ENCODE results near the gene GRIN2A.

The GRIN2A gene

GRCh38 chr16:9900576-9900975 lies 281.7 kb downstream of the GRIN2A start:
- Histone ChIP-seq H3K4me1 (ENCODE audit: control insufficient read depth, low read depth, low read length) (no peaks in the 10 kb centered on the region), H3K56ac (ENCODE audit: low read length) (no peak overlapping the region), H3K9ac (ENCODE audit: low read length) (no peak overlapping the region), H3K79me1 (ENCODE audit: low read length) (no peaks in the 10 kb centered on the region), H2AK5ac (ENCODE audit: low read length) (no peak overlapping the region), H3K36me3 (ENCODE audit: control insufficient read depth, insufficient read depth, low read length) (no peaks in the 10 kb centered on the region), H2BK15ac (replicated peaks; ENCODE audit: low read depth) (no peak overlapping the region), H3K4me3 (ENCODE audit: low read length) (no peak overlapping the region), H3K18ac (ENCODE audit: low read length) (no peak overlapping the region), H3K23ac (ENCODE audit: low read length) (no peak overlapping the region), H2BK5ac (ENCODE audit: low read length) (no peak overlapping the region), H3K4ac (ENCODE audit: low read depth, low read length) (no peak overlapping the region), H2BK120ac (ENCODE audit: low read depth, low read length) (no peak overlapping the region), H3K4me2 (ENCODE audit: low read length) (no peak overlapping the region), H3K79me2 (ENCODE audit: control insufficient read depth, insufficient read depth, low read length) (no peaks in the 10 kb centered on the region), H4K8ac (ENCODE audit: low read depth, low read length) (no peak overlapping the region), H3K27me3 (ENCODE audit: insufficient read depth, low read length, poor library complexity) (no peaks in the 10 kb centered on the region), H3K27ac (ENCODE audit: low read depth, low read length) (no peak overlapping the region), H4K5ac (ENCODE audit: low read length) (no peak overlapping the region)
- no peak for DNase-seq
- WGBS (ENCODE audit: extremely low coverage, insufficient coverage, low lambda C conversion rate) = no CpG with 5 or more reads among the region's 4 CpGs

- Histone ChIP-seq H4K5ac (ENCODE audit: low read length) (no peak overlapping the region), H3K18ac (ENCODE audit: low read length) (no peak overlapping the region), H2BK120ac (ENCODE audit: low read depth, low read length) (no peak overlapping the region), H3K4ac (ENCODE audit: low read depth, low read length) (no peak overlapping the region), H2BK5ac (ENCODE audit: low read length) (no peak overlapping the region), H3K27me3 (ENCODE audit: insufficient read depth, low read length, poor library complexity) (no peaks in the 10 kb centered on the region), H3K79me1 (ENCODE audit: low read length) (no peaks in the 10 kb centered on the region), H3K23ac (ENCODE audit: low read length) (no peak overlapping the region), H3K9ac (ENCODE audit: low read length) (no peak overlapping the region), H3K79me2 (ENCODE audit: control insufficient read depth, insufficient read depth, low read length) (no peaks in the 10 kb centered on the region), H3K4me2 (ENCODE audit: low read length) (no peak overlapping the region), H4K8ac (ENCODE audit: low read depth, low read length) (no peak overlapping the region), H3K4me1 (ENCODE audit: control insufficient read depth, low read depth, low read length) (no peaks in the 10 kb centered on the region), H3K56ac (ENCODE audit: low read length) (no peak overlapping the region), H2BK15ac (replicated peaks; ENCODE audit: low read depth) (no peak overlapping the region), H3K36me3 (ENCODE audit: control insufficient read depth, insufficient read depth, low read length) (no peaks in the 10 kb centered on the region), H2AK5ac (ENCODE audit: low read length) (no peak overlapping the region), H3K27ac (ENCODE audit: low read depth, low read length) (no peak overlapping the region), H3K4me3 (ENCODE audit: low read length) (no peak overlapping the region)
- DNase-seq = no peak
- no CpG with 5 or more reads among the region's 4 CpGs for WGBS (ENCODE audit: extremely low coverage, insufficient coverage, low lambda C conversion rate)
Measured at GRCh38 chr16:9898555-9898954, 283.7 kb downstream of the GRIN2A start.

DNA sequence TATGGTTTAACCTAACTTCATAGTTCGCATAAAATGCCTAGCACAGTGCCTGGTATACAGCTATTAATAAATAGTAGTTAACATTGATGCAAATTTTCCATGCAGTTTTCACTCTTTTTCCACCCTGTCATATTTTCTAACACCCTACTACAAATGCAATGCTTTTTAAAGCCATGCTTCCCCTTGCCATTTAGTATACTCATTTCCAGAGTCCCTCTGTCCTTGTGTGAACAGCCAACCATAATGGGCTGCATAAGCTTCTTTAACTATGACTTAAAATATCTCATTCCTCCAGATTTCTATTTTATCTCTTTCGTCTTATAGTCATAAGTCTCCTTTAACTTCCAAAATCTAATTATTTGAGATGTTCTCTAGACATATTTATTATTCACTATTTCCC lies 284.1 kb downstream of the GRIN2A start:
- Histone ChIP-seq H3K27ac (ENCODE audit: low read depth, low read length) (no peak overlapping the region), H3K56ac (ENCODE audit: low read length) (no peak overlapping the region), H3K18ac (ENCODE audit: low read length) (no peak overlapping the region), H3K4me3 (ENCODE audit: low read length) (no peak overlapping the region), H2BK5ac (ENCODE audit: low read length) (no peak overlapping the region), H3K79me1 (ENCODE audit: low read length) (no peaks in the 10 kb centered on the region), H3K23ac (ENCODE audit: low read length) (no peak overlapping the region), H2BK120ac (ENCODE audit: low read depth, low read length) (no peak overlapping the region), H3K27me3 (ENCODE audit: insufficient read depth, low read length, poor library complexity) (no peaks in the 10 kb centered on the region), H3K9ac (ENCODE audit: low read length) (no peak overlapping the region), H3K4ac (ENCODE audit: low read depth, low read length) (no peak overlapping the region), H3K4me1 (ENCODE audit: control insufficient read depth, low read depth, low read length) (no peaks in the 10 kb centered on the region), H3K4me2 (ENCODE audit: low read length) (no peak overlapping the region), H2BK15ac (replicated peaks; ENCODE audit: low read depth) (no peak overlapping the region), H3K36me3 (ENCODE audit: control insufficient read depth, insufficient read depth, low read length) (no peaks in the 10 kb centered on the region), H4K5ac (ENCODE audit: low read length) (no peak overlapping the region), H2AK5ac (ENCODE audit: low read length) (no peak overlapping the region), H3K79me2 (ENCODE audit: control insufficient read depth, insufficient read depth, low read length) (no peaks in the 10 kb centered on the region), H4K8ac (ENCODE audit: low read depth, low read length) (no peak overlapping the region)
- WGBS (ENCODE audit: extremely low coverage, insufficient coverage, low lambda C conversion rate) = no CpG with 5 or more reads among the region's 2 CpGs
- DNase-seq = no peak

- Histone ChIP-seq H3K4me2 (ENCODE audit: low read length) (no peak overlapping the region), H3K27ac (ENCODE audit: low read depth, low read length) (no peak overlapping the region), H3K4me3 (ENCODE audit: low read length) (no peak overlapping the region), H3K23ac (ENCODE audit: low read length) (no peak overlapping the region), H3K79me1 (ENCODE audit: low read length) (no peaks in the 10 kb centered on the region), H2BK15ac (replicated peaks; ENCODE audit: low read depth) (no peak overlapping the region), H2BK120ac (ENCODE audit: low read depth, low read length) (no peak overlapping the region), H2AK5ac (ENCODE audit: low read length) (no peak overlapping the region), H3K9ac (ENCODE audit: low read length) (no peak overlapping the region), H3K36me3 (ENCODE audit: control insufficient read depth, insufficient read depth, low read length) (no peaks in the 10 kb centered on the region), H3K4ac (ENCODE audit: low read depth, low read length) (no peak overlapping the region), H3K79me2 (ENCODE audit: control insufficient read depth, insufficient read depth, low read length) (no peaks in the 10 kb centered on the region), H3K4me1 (ENCODE audit: control insufficient read depth, low read depth, low read length) (no peaks in the 10 kb centered on the region), H4K8ac (ENCODE audit: low read depth, low read length) (no peak overlapping the region), H4K5ac (ENCODE audit: low read length) (no peak overlapping the region), H3K18ac (ENCODE audit: low read length) (no peak overlapping the region), H3K27me3 (ENCODE audit: insufficient read depth, low read length, poor library complexity) (no peaks in the 10 kb centered on the region), H2BK5ac (ENCODE audit: low read length) (no peak overlapping the region), H3K56ac (ENCODE audit: low read length) (no peak overlapping the region)
- DNase-seq = no peak
- WGBS (ENCODE audit: extremely low coverage, insufficient coverage, low lambda C conversion rate) = no CpG with 5 or more reads among the region's 4 CpGs
Measured at GRCh38 chr16:9895817-9896216, 286.4 kb downstream of the GRIN2A start.

GRCh38 chr16:9885876-9886275 lies 296.4 kb downstream of the GRIN2A start:
- no CpG with 5 or more reads among the region's 1 CpG for WGBS (ENCODE audit: extremely low coverage, insufficient coverage, low lambda C conversion rate)
- no peak overlapping the region for H3K27ac ChIP-seq (ENCODE audit: low read depth, low read length)

GRCh38 chr16:9885467-9885866 lies 296.8 kb downstream of the GRIN2A start:
- H3K4me1 ChIP-seq (ENCODE audit: control insufficient read depth, low read depth, low read length) = no peaks in the 10 kb centered on the region
- DNase-seq = no peak

More at GRCh38 chr16:9885876-9886275, 296.4 kb downstream of the GRIN2A start:
- no peak overlapping the region for H2BK120ac ChIP-seq (ENCODE audit: low read depth, low read length)
- H3K36me3 ChIP-seq (ENCODE audit: control insufficient read depth, insufficient read depth, low read length) = no peaks in the 10 kb centered on the region
- H4K5ac ChIP-seq (ENCODE audit: low read length) = no peak overlapping the region
- H2AK5ac ChIP-seq (ENCODE audit: low read length) = no peak overlapping the region
- H3K79me1 ChIP-seq (ENCODE audit: low read length) = no peaks in the 10 kb centered on the region
- no peak overlapping the region for H3K9ac ChIP-seq (ENCODE audit: low read length)
- H4K8ac ChIP-seq (ENCODE audit: low read depth, low read length) = no peak overlapping the region
- H3K56ac ChIP-seq (ENCODE audit: low read length) = no peak overlapping the region
- no peak for DNase-seq
- H3K4me1 ChIP-seq (ENCODE audit: control insufficient read depth, low read depth, low read length) = no peaks in the 10 kb centered on the region
- no peak overlapping the region for H3K23ac ChIP-seq (ENCODE audit: low read length)
- no peak overlapping the region for H3K4ac ChIP-seq (ENCODE audit: low read depth, low read length)
- H2BK15ac ChIP-seq (replicated peaks; ENCODE audit: low read depth) = no peak overlapping the region
- no peak overlapping the region for H3K18ac ChIP-seq (ENCODE audit: low read length)
- H3K27me3 ChIP-seq (ENCODE audit: insufficient read depth, low read length, poor library complexity) = no peaks in the 10 kb centered on the region
- no peak overlapping the region for H3K4me2 ChIP-seq (ENCODE audit: low read length)
- H2BK5ac ChIP-seq (ENCODE audit: low read length) = no peak overlapping the region
- no peak overlapping the region for H3K4me3 ChIP-seq (ENCODE audit: low read length)
- no peaks in the 10 kb centered on the region for H3K79me2 ChIP-seq (ENCODE audit: control insufficient read depth, insufficient read depth, low read length)

More at GRCh38 chr16:9885467-9885866, 296.8 kb downstream of the GRIN2A start:
- H4K8ac ChIP-seq (ENCODE audit: low read depth, low read length) = no peak overlapping the region
- H3K4ac ChIP-seq (ENCODE audit: low read depth, low read length) = no peak overlapping the region
- no peak overlapping the region for H4K5ac ChIP-seq (ENCODE audit: low read length)
- no peak overlapping the region for H3K9ac ChIP-seq (ENCODE audit: low read length)
- no peaks in the 10 kb centered on the region for H3K36me3 ChIP-seq (ENCODE audit: control insufficient read depth, insufficient read depth, low read length)
- no peak overlapping the region for H3K4me3 ChIP-seq (ENCODE audit: low read length)
- no peaks in the 10 kb centered on the region for H3K79me2 ChIP-seq (ENCODE audit: control insufficient read depth, insufficient read depth, low read length)
- H3K56ac ChIP-seq (ENCODE audit: low read length) = no peak overlapping the region
- H3K27me3 ChIP-seq (ENCODE audit: insufficient read depth, low read length, poor library complexity) = no peaks in the 10 kb centered on the region
- no peak overlapping the region for H2AK5ac ChIP-seq (ENCODE audit: low read length)
- WGBS (ENCODE audit: extremely low coverage, insufficient coverage, low lambda C conversion rate) = no CpG with 5 or more reads among the region's 9 CpGs
- H2BK15ac ChIP-seq (replicated peaks; ENCODE audit: low read depth) = no peak overlapping the region
- no peak overlapping the region for H2BK5ac ChIP-seq (ENCODE audit: low read length)
- no peaks in the 10 kb centered on the region for H3K79me1 ChIP-seq (ENCODE audit: low read length)
- H3K23ac ChIP-seq (ENCODE audit: low read length) = no peak overlapping the region
- H3K27ac ChIP-seq (ENCODE audit: low read depth, low read length) = no peak overlapping the region
- no peak overlapping the region for H3K18ac ChIP-seq (ENCODE audit: low read length)
- no peak overlapping the region for H2BK120ac ChIP-seq (ENCODE audit: low read depth, low read length)
- no peak overlapping the region for H3K4me2 ChIP-seq (ENCODE audit: low read length)
